HG02840 (cell line): Measurements from ENCODE around the gene EMD.

Experiments used
- ATAC-seq: cut with Tn5 transposase; IDR thresholded peaks from one replicate; pipeline ENCODE4 v1.9.1; 2021; ENCODE audit warnings: mild to moderate bottlenecking, moderate library complexity, moderate number of reproducible peaks; ENCODE audit not compliant: unreplicated experiment, low FRiP score

The EMD gene

GRCh38 chrX:154411981-154412340 is 32.9 kb downstream of the EMD start:
- no peak for ATAC-seq

DNA sequence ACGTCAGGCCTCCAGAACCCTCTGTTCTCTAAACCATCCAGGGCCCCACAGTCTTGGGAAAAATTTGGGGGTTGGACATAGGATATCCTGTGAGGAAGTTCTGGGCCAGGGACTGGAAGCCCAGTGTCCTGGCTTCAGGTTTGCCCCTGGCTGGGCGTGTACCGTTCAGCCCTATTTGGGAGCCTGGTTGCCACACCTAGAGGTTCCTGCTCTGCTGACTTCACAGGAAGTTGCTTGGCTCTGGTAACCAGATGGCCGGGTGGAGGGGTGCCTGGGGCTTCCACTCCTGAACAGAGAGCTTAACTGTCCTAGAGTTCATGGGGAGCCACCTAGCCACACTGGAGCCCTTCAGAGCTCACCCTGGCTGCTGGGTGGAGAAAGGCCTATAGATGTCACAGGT is 33.4 kb downstream of the EMD start:
- no peak for ATAC-seq

- ATAC-seq = no peak
Observed at GRCh38 chrX:154413142-154413541, 34.0 kb downstream of the EMD start.

DNA sequence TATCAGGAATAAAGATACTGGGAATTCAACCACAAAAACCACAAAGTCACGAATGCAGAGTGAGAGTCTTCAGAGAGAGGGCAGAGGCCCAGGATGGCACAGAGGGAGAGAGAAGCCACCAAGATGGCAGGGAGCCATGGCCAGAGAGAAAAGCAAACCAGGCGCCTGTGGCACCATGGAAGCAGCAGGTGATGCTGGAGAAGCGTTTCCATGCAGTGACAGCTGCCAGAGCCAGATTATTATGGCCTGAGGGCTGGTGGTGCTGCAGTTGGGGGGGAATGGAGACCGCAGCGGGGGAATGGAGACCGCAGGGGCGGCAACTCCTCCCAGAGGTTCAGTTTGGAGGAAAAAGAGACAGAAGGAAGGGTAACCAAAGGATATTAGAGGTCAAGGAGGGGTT is 38.1 kb downstream of the EMD start:
- no peak for ATAC-seq

DNA sequence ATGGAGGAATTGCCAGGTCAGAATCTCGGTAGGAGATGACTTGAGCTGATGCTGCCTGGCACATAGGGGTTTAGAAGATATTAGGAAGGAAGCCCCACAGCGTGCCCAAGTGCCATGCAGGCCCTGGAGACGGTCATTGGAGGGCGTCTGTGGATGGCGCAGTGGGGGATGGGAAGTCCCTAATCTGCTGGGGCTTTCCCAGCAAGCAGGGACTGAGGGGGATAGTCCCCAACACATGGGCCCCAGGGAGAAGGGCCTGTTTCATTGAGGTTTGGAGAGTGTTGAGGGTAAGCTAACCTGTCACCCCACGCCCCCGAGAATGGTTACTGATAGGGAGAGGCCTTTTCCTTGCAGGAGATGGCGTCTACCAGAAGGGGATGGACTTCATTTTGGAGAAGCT is 40.1 kb downstream of the EMD start:
- no peak for ATAC-seq

GRCh38 chrX:154419688-154420401 is 40.8 kb downstream of the EMD start:
- no peak for ATAC-seq

DNA sequence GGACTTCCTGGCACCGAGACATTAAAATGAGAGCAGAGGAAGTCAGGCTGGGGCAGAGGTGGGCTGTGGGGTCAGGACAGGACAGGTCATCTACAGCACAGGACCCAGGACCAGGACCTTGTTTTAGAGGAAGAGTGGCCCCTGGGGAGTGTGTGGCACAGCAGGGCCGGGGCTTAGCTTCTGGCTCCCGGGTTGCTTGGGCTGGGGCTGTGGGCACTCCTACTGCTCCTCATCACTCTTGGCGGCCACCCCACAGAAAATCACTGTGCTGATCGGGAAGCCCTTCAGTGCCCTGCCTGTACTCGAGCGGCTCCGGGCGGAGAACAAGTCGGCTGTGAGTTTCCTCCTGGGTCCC is 41.3 kb downstream of the EMD start:
- ATAC-seq = no peak

DNA sequence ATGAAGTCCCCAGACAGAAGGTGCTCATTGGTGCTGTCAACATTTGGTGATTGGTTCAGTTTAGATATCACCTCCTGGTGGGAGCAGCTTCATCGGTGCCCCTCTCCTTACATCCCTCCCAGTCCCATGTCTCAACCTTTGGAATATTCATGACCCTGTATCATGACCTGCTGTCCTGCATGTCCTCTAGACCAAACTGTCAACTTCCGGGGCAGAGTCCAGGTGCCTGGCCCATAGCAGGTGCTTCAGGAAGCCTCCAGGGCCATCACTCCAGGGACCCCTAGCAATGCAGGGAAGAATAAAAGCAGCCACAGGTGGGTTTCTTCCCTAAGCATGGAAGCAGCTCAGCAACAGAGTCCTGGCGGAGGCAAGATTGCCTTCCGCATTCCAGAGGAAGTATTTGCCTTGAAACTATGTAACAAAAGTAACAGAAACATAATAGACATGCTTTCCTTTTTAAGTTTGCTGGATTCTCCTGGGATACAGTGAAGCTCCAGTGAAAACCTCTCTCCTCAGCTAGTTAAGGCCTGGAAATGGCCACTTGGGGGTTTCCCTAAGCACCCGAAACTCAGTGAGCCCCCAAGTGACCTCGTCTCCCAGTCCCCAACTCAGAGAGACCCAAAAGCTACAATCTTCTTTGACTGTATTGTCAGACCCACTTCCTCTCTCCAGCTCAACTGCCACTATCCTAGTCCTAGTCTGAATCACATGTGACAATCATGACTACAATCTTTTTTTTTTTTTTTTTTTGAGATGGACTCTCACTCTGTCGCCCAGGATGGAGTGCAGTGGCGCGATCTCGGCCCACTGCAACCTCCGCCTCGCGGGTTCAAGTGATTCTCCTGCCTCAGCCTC is 48.0 kb downstream of the EMD start:
- ATAC-seq = no peak

DNA sequence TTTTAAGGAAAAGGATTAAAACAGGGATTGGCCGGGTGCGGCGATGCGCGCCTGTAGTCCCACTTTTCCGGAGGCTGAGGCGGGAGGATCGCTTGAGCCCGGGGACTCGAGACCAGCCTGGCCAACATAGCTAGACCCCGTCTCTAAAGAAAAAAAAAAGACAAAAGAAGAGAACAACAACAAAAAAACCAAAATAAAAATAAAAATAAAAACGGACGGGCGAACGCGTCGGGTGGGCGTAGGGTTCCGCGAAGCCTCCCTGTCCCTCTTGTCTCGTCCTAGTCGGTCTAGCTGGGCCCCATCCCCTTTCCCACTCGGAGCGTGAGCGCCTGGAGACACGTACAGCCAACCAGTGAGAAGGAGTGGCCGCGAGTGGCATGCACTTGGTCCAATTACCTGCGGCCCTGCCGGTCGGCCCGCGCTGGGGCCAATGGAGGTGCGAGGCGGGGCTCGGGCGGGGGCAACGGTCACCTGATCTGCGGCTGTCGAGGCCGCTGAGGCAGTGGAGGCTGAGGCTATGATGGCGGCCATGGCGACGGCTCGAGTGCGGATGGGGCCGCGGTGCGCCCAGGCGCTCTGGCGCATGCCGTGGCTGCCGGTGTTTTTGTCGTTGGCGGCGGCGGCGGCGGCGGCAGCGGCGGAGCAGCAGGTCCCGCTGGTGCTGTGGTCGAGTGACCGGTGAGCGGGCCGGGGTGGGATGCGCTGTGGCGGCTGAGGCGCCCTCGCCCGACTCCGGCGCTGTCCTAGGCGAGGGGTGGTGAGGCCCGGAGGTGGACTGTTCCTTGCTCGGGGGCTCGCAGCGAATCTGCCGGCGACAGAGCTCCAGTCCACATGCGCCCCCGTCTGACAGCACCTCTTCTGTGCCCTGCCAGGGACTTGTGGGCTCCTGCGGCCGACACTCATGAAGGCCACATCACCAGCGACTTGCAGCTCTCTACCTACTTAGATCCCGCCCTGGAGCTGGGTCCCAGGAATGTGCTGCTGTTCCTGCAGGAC is 49.4 kb downstream of the EMD start, which contains the start of gene ATP6AP1:
Gene ATP6AP1, plus strand, starts transcription at position 502 of the 996 bp plus-strand sequence. Its CDS starts 16 bp downstream, at position 518.
- peak; percentile 90 for ATAC-seq

GRCh38 chrX:154429711-154430110 is 50.6 kb downstream of the EMD start:
- no peak for ATAC-seq

DNA sequence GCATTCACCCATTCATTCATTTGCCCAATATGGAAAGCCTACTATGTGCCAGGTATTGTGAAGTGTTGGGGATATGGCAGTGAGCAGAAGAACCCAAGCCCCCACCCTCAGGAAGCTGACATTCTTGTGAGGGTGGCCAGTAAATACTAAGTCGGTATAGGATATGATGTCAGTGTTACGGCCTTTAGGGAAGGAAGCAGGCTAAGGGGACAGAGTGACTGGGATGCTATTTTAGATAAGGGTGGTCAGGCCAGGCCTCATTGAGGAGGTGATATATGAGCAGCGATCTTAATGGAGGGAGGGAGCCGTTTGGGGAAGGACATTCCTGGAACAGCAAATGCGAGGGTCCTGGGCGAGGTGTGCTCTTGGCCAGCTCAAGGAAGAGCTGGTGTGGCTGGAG is 51.4 kb downstream of the EMD start:
- no peak for ATAC-seq

- no peak for ATAC-seq
Observed at GRCh38 chrX:154430916-154431315, 51.8 kb downstream of the EMD start.
